MCF 10A (cell line): Measurements from ENCODE around the gene SGSM1. TPM values are rescaled to one million over a fixed set of nuclear protein-coding genes. Genes with fewer than 3 reads are reported as not detected.
"Not testable (repeated sequence)": the region's sequence is repeated elsewhere in the genome, so short reads cannot be mapped to it uniquely, and the experiment has no call there.

Source experiments
- BruUV-seq: library from RNA; stranded (reverse); fragments of 400-500 nt; replicated peaks from 2 replicates; lab custom pipeline; 2021; lab: Mats Ljungman, UMichigan
- CTCF ChIA-PET: fragments of 300-600 bp; sonication (Branson Sonifier 250); formaldehyde crosslinking; extraction: SDS; loops from one replicate; lab custom pipeline; 2021; ENCODE audit warnings: antibody characterized with exemption, inconsistent platforms; lab: Yijun Ruan, JAX
- POLR2A ChIA-PET: fragments of 300-600, 350-650 bp; sonication (Branson Sonifier 250); formaldehyde crosslinking; extraction: SDS; loops from one replicate; lab custom pipeline; 2020; ENCODE audit warnings: antibody characterized with exemption, inconsistent platforms; lab: Yijun Ruan, JAX
- DNase-seq: peaks from one replicate; pipeline ENCODE4 v3.0.0-alpha.2; 2018; ENCODE audit not compliant: unreplicated experiment
- H3K27ac Mint-ChIP-seq: one replicate; pipeline ENCODE4 v1.8.0; 2022; ENCODE audit warnings: mild to moderate bottlenecking, low read depth, mixed read lengths; ENCODE audit not compliant: unreplicated experiment
- H3K27me3 Mint-ChIP-seq: one replicate; pipeline ENCODE4 v1.8.0; 2022; ENCODE audit warnings: mixed read lengths; ENCODE audit not compliant: insufficient read depth, unreplicated experiment
- H3K36me3 Mint-ChIP-seq: one replicate; pipeline ENCODE4 v1.8.0; 2022; ENCODE audit warnings: mild to moderate bottlenecking, moderate library complexity, mixed read lengths; ENCODE audit not compliant: insufficient read depth, unreplicated experiment
- H3K4me1 Mint-ChIP-seq: one replicate; pipeline ENCODE4 v1.8.0; 2022; ENCODE audit warnings: mixed read lengths; ENCODE audit not compliant: insufficient read depth, unreplicated experiment
- H3K4me3 Mint-ChIP-seq: one replicate; pipeline ENCODE4 v1.8.0; 2022; ENCODE audit warnings: mild to moderate bottlenecking, moderate library complexity, mixed read lengths; ENCODE audit not compliant: unreplicated experiment
- H3K9me3 Mint-ChIP-seq: one replicate; pipeline ENCODE4 v1.8.0; 2022; ENCODE audit warnings: mixed read lengths; ENCODE audit not compliant: unreplicated experiment
- intact Hi-C: fragments of 100-400 bp; cut with micrococcal nuclease; formaldehyde crosslinking; loops from 2 replicates; pipeline ENCODE4 v1.14.1; 2022
- total RNA-seq: library from RNA; stranded (reverse); gene quantifications from 2 replicates; pipeline ENCODE4 v1.2.3, GENCODE V29; 2022
- TF ChIP-seq, protein P1 (sequence below): fragments of 200-600 bp; IDR thresholded peaks from one replicate; pipeline ENCODE4 v1.8.0; 2022; ENCODE audit warnings: antibody characterized with exemption, mild to moderate bottlenecking; ENCODE audit not compliant: unreplicated experiment

Gene SGSM1
- total RNA-seq, 1 experiment from 2014 or later: 0.14 TPM

DNA sequence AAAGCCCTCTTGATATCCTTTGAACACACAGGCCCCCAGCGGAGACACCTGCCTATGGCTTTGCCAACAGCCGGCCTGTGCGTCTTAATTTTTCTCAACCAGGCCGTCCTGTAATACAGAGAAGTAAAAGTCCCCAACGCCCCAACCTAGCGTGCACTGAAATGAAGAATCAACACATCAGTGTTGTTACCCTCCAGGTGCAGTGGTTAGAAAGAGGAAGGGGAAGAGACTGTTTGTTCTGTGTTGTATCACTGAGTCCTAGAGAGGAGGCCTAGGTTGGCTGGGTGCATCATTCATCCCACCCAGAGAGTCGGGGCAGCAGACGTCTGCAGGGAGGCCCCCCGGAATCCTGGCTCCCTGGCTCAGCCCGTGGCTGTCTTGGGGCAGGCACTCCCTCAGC lies 25.7 kb downstream of the SGSM1 start:
- no peak overlapping the region for H3K4me3 Mint-ChIP-seq
- ChIA-PET CTCF (interaction anchor here (1.2 kb wide), 1 partner anchor 18 kb away, joined by 4 read pairs; no protein-coding TSS in a partner anchor), POLR2A (no interaction called here)
- no TSS peak for BruUV-seq
- no peaks in the 10 kb centered on the region for H3K9me3 Mint-ChIP-seq
- no peaks in the 10 kb centered on the region for H3K4me1 Mint-ChIP-seq
- DNase-seq: no peak
- intact Hi-C loops: no loop called here
- peaks cover 72% of the 10 kb centered on the region for H3K27me3 Mint-ChIP-seq
- no peak overlapping the region for H3K27ac Mint-ChIP-seq
- H3K36me3 Mint-ChIP-seq: no peaks in the 10 kb centered on the region
- TF ChIP-seq, protein P1, sequence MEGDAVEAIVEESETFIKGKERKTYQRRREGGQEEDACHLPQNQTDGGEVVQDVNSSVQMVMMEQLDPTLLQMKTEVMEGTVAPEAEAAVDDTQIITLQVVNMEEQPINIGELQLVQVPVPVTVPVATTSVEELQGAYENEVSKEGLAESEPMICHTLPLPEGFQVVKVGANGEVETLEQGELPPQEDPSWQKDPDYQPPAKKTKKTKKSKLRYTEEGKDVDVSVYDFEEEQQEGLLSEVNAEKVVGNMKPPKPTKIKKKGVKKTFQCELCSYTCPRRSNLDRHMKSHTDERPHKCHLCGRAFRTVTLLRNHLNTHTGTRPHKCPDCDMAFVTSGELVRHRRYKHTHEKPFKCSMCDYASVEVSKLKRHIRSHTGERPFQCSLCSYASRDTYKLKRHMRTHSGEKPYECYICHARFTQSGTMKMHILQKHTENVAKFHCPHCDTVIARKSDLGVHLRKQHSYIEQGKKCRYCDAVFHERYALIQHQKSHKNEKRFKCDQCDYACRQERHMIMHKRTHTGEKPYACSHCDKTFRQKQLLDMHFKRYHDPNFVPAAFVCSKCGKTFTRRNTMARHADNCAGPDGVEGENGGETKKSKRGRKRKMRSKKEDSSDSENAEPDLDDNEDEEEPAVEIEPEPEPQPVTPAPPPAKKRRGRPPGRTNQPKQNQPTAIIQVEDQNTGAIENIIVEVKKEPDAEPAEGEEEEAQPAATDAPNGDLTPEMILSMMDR: no peak

GRCh38 chr22:24833881-24834495 lies 28.0 kb downstream of the SGSM1 start:
- H3K36me3 Mint-ChIP-seq: no peaks in the 10 kb centered on the region
- H3K27me3 Mint-ChIP-seq: peaks cover 74% of the 10 kb centered on the region
- H3K27ac Mint-ChIP-seq: no peak overlapping the region
- ChIA-PET CTCF (interaction anchor here (1.5 kb wide), 1 partner anchor 66 kb away, joined by 9 read pairs; no protein-coding TSS in a partner anchor), POLR2A (no interaction called here)
- no peaks in the 10 kb centered on the region for H3K9me3 Mint-ChIP-seq
- no peak overlapping the region for H3K4me3 Mint-ChIP-seq
- no TSS peak for BruUV-seq
- TF ChIP-seq, protein P1: no peak
- intact Hi-C loops: no loop called here
- DNase-seq: no peak
- H3K4me1 Mint-ChIP-seq: no peaks in the 10 kb centered on the region

GRCh38 chr22:24834845-24835570 lies 29.0 kb downstream of the SGSM1 start:
- Mint-ChIP-seq H3K36me3 (no peaks in the 10 kb centered on the region), H3K4me1 (no peaks in the 10 kb centered on the region), H3K27ac (no peak overlapping the region), H3K4me3 (no peak overlapping the region), H3K27me3 (peaks cover 75% of the 10 kb centered on the region), H3K9me3 (no peaks in the 10 kb centered on the region)
- peak; percentile 39 for DNase-seq
- ChIA-PET CTCF (interaction anchor here (1.5 kb wide), 1 partner anchor 67 kb away, joined by 9 read pairs; no protein-coding TSS in a partner anchor), POLR2A (no interaction called here)
- TF ChIP-seq, protein P1: no peak
- intact Hi-C loops: loop anchor here (5.0 kb wide), 1 partner anchor 68 kb away; no protein-coding TSS in a partner anchor
- BruUV-seq: no TSS peak

GRCh38 chr22:24836282-24836681 lies 30.3 kb downstream of the SGSM1 start:
- ChIA-PET CTCF (no interaction called here), POLR2A (no interaction called here)
- intact Hi-C loops: loop anchor here (5.0 kb wide), 1 partner anchor 69 kb away; no protein-coding TSS in a partner anchor
- no peak overlapping the region for H3K27ac Mint-ChIP-seq
- TF ChIP-seq, protein P1: no peak
- H3K9me3 Mint-ChIP-seq: no peaks in the 10 kb centered on the region
- BruUV-seq: no TSS peak
- DNase-seq: no peak
- H3K36me3 Mint-ChIP-seq: peaks cover 6% of the 10 kb centered on the region
- no peak overlapping the region for H3K4me3 Mint-ChIP-seq
- peaks cover 75% of the 10 kb centered on the region for H3K27me3 Mint-ChIP-seq
- no peaks in the 10 kb centered on the region for H3K4me1 Mint-ChIP-seq

- DNase-seq, H3K9me3 Mint-ChIP-seq, BruUV-seq, POLR2A ChIA-PET, H3K27ac Mint-ChIP-seq, H3K36me3 Mint-ChIP-seq, H3K4me1 Mint-ChIP-seq, H3K4me3 Mint-ChIP-seq: not testable (repeated sequence)
- CTCF ChIA-PET: interaction anchor here (0.6 to 2.0 kb wide), 3 partner anchors 13 to 67 kb away, joined by 3 to 8 read pairs (median 6); no protein-coding TSS in a partner anchor
- intact Hi-C loops: loop anchor here (5.0 kb wide), 1 partner anchor 70 kb away; no protein-coding TSS in a partner anchor
- H3K27me3 Mint-ChIP-seq: peaks cover 71% of the 10 kb centered on the region
Measured at GRCh38 chr22:24837517-24837916, 31.5 kb downstream of the SGSM1 start.
